Measurements from ENCODE around the gene HEY2.

HEY2 gene

DNA sequence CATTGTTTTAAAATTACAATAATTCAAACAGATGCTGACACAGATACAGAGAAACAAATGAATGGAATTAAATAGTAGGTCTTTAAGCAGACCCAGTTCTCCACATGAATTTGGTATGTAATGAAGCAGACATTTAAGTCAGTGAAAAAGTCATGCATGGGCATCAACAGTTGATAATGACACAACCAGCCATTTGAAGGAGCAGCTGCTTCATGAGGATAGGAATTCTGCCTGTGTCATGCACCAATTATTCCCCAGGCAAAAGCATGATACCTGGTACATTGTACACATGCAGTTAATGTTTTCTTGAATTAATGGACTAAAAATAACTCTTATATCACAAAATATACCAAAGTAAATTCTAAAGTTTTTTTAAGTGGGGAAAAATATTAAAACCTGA, 11.2 kb upstream of the HEY2 start:
- H3K9me3 ChIP-seq (ENCODE audit: severe bottlenecking), result no peaks in the 10 kb centered on the region
- no peak overlapping the region for H3K4me3 ChIP-seq (ENCODE audit: severe bottlenecking)
- H3K36me3 ChIP-seq (ENCODE audit: low read depth), result no peaks in the 10 kb centered on the region
- H3K27ac ChIP-seq (ENCODE audit: poor library complexity, severe bottlenecking), result no peak overlapping the region
- TF ChIP-seq, protein P1, sequence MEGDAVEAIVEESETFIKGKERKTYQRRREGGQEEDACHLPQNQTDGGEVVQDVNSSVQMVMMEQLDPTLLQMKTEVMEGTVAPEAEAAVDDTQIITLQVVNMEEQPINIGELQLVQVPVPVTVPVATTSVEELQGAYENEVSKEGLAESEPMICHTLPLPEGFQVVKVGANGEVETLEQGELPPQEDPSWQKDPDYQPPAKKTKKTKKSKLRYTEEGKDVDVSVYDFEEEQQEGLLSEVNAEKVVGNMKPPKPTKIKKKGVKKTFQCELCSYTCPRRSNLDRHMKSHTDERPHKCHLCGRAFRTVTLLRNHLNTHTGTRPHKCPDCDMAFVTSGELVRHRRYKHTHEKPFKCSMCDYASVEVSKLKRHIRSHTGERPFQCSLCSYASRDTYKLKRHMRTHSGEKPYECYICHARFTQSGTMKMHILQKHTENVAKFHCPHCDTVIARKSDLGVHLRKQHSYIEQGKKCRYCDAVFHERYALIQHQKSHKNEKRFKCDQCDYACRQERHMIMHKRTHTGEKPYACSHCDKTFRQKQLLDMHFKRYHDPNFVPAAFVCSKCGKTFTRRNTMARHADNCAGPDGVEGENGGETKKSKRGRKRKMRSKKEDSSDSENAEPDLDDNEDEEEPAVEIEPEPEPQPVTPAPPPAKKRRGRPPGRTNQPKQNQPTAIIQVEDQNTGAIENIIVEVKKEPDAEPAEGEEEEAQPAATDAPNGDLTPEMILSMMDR (IDR thresholded peaks at IDR 0.05; ENCODE audit: poor library complexity, severe bottlenecking), result no peak
- ATAC-seq (ENCODE audit: low read depth) (no peak), DNase-seq (ENCODE audit: low spot score) (no peak)
- H3K27me3 ChIP-seq (ENCODE audit: insufficient read depth, poor library complexity, severe bottlenecking), result peaks cover 46% of the 10 kb centered on the region
- peaks cover 5% of the 10 kb centered on the region for H3K4me1 ChIP-seq (ENCODE audit: insufficient read depth, poor library complexity, severe bottlenecking)

DNA sequence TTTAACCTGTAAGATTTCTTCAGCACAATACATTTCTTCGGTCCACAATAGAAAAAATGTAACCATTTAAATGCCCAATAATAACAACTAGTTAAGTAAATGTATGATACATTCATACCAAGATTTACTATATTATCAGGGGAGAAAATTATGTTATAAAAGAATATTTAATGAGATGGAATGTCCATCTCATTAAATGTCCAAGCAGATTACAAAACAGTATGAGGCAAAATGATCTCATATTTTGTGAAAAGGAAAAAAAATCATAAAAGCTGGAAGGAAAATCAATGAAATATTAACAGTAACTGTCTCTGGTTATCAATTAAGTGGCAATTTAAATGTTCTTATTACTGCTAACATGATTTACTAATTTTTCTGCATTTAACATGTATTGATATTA, 10.1 kb upstream of the HEY2 start:
- H3K4me3 ChIP-seq (ENCODE audit: severe bottlenecking), result no peak overlapping the region
- H3K27me3 ChIP-seq (ENCODE audit: insufficient read depth, poor library complexity, severe bottlenecking), result peaks cover 53% of the 10 kb centered on the region
- TF ChIP-seq, protein P1 (IDR thresholded peaks at IDR 0.05; ENCODE audit: poor library complexity, severe bottlenecking), result no peak
- ATAC-seq (ENCODE audit: low read depth), result no peak
- H3K27ac ChIP-seq (ENCODE audit: poor library complexity, severe bottlenecking), result no peak overlapping the region
- no peaks in the 10 kb centered on the region for H3K36me3 ChIP-seq (ENCODE audit: low read depth)
- no peaks in the 10 kb centered on the region for H3K9me3 ChIP-seq (ENCODE audit: severe bottlenecking)
- DNase-seq (ENCODE audit: low spot score), result no peak
- H3K4me1 ChIP-seq (ENCODE audit: insufficient read depth, poor library complexity, severe bottlenecking), result peaks cover 5% of the 10 kb centered on the region

DNA sequence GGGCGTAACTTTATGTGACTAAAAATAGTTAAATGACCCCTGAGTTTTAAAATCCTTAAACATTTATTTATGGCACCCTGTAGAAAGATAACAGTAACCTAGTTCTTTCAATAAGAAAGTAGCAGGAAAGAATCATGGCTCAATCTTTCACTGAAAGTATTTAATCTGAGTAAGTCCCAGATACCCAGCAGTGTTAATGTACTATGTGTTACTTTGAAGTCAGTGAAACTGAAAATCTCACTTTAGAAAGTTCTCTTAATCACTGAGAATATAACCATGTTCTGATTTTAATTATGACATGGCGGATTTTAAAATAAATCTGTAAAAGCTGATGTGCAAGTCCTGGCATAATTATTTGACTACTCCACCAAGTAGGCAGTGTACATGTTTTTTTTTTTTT, 8.1 kb upstream of the HEY2 start:
- Histone ChIP-seq H3K27ac (ENCODE audit: poor library complexity, severe bottlenecking) (no peak overlapping the region), H3K4me3 (ENCODE audit: severe bottlenecking) (no peak overlapping the region), H3K27me3 (ENCODE audit: insufficient read depth, poor library complexity, severe bottlenecking) (peaks cover 64% of the 10 kb centered on the region), H3K9me3 (ENCODE audit: severe bottlenecking) (no peaks in the 10 kb centered on the region), H3K4me1 (ENCODE audit: insufficient read depth, poor library complexity, severe bottlenecking) (peaks cover 5% of the 10 kb centered on the region), H3K36me3 (ENCODE audit: low read depth) (no peaks in the 10 kb centered on the region)
- TF ChIP-seq, protein P1 (IDR thresholded peaks at IDR 0.05; ENCODE audit: poor library complexity, severe bottlenecking), result no peak
- ATAC-seq (ENCODE audit: low read depth), result no peak
- no peak for DNase-seq (ENCODE audit: low spot score)

DNA sequence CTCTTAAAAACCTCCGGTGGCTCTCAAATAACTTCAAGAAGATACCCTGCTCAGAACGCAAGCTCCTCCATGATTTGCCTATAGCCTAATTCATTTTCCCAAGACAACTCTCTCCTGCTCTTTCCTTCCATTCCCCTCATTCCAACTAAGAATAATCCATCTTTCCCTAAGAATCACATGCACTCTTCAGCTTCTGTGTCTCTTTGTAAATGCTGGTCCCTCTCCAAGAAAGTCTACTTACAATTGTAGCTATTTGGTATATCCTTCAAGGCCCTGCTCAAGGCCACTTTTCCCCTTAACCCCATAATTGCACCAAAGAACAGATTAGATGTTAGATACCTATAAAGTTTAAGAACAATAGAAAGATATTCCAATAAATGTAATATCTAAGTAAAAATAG, 7.4 kb upstream of the HEY2 start:
- H3K9me3 ChIP-seq (ENCODE audit: severe bottlenecking), result no peaks in the 10 kb centered on the region
- peaks cover 5% of the 10 kb centered on the region for H3K4me1 ChIP-seq (ENCODE audit: insufficient read depth, poor library complexity, severe bottlenecking)
- TF ChIP-seq, protein P1 (IDR thresholded peaks at IDR 0.05; ENCODE audit: poor library complexity, severe bottlenecking), result no peak
- no peak for DNase-seq (ENCODE audit: low spot score)
- ATAC-seq (ENCODE audit: low read depth), result no peak
- no peaks in the 10 kb centered on the region for H3K36me3 ChIP-seq (ENCODE audit: low read depth)
- H3K27ac ChIP-seq (ENCODE audit: poor library complexity, severe bottlenecking), result no peak overlapping the region
- no peak overlapping the region for H3K4me3 ChIP-seq (ENCODE audit: severe bottlenecking)
- peaks cover 66% of the 10 kb centered on the region for H3K27me3 ChIP-seq (ENCODE audit: insufficient read depth, poor library complexity, severe bottlenecking)

DNA sequence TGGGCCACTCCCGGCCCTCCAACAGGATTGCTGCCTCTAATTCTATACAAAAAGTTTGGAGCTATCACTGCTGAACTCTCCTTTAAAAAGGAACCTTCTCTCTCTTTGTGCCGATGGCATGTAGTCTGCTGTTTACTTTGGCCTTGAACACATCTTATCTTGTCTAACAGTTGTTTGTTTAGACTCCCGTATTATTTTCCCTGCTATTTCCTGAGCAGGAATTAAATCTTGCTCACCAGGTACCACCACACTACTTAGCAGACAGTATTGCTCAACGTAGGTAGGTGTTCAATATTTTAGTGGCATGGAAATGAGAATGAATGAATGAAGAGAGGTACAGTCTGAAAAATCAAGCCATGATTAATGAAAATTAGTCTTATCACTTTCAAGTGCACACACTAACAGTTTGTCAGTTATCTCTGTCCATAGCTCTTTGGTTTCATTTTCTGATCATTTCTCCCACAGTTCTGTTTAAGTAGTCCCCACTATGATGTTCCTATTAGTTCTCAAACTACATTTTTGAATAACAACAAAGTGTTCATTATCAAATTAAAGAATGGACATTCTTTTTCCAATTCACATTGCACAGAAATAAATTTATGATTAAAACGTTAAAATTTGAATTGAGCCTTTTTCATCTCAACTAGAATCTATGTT, 6.8 kb upstream of the HEY2 start:
- no peak overlapping the region for H3K27ac ChIP-seq (ENCODE audit: poor library complexity, severe bottlenecking)
- H3K27me3 ChIP-seq (ENCODE audit: insufficient read depth, poor library complexity, severe bottlenecking), result peaks cover 67% of the 10 kb centered on the region
- H3K4me3 ChIP-seq (ENCODE audit: severe bottlenecking), result no peak overlapping the region
- H3K36me3 ChIP-seq (ENCODE audit: low read depth), result no peaks in the 10 kb centered on the region
- H3K9me3 ChIP-seq (ENCODE audit: severe bottlenecking), result no peaks in the 10 kb centered on the region
- DNase-seq (ENCODE audit: low spot score) (no peak), ATAC-seq (ENCODE audit: low read depth) (no peak)
- TF ChIP-seq, protein P1 (IDR thresholded peaks at IDR 0.05; ENCODE audit: poor library complexity, severe bottlenecking), result no peak
- peaks cover 8% of the 10 kb centered on the region for H3K4me1 ChIP-seq (ENCODE audit: insufficient read depth, poor library complexity, severe bottlenecking)
